A673 (cell line): Measurements from ENCODE around the gene ATG2B.

Source experiments
- EZH2 ChIP-seq: fragments of 200-600 bp; sonication (generic); IDR thresholded peaks from 2 replicates; pipeline ENCODE4 v1.6.1; 2017; ENCODE audit warnings: borderline replicate concordance, low read depth, mild to moderate bottlenecking, mixed read lengths, antibody characterized with exemption, low read length; ENCODE audit not compliant: poor library complexity, severe bottlenecking
- TF ChIP-seq, protein P1 (sequence below): fragments of 300-800, 200-600 bp; sonication (generic); conservative IDR thresholded peaks from 2 replicates; pipeline ENCODE4 v1.5.1; 2017; ENCODE audit warnings: low read depth, mild to moderate bottlenecking, antibody characterized with exemption, low read length, moderate library complexity, mixed read lengths

DNA sequence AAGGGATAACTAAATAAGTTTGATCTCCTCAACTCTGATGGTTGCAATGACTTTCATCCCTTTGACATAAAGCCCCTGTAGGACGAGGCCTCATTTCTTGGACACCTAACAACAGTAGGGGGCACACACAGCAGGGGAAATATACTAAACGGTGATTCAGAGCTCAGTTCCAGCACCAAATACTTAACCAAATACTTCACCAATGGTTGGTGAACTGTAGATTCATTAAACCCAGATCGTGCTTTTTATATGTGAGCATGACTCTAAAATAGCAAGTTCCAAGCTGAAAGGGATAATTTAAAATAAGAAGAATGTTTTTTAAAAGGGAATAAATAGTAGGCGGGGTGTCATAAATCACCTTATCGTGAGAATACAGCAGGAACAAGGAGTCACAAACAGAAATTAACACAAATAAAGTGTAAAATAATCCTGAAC is 53.2 kb downstream of the ATG2B start:
- TF ChIP-seq EZH2, result no peak
- TF ChIP-seq, protein P1, sequence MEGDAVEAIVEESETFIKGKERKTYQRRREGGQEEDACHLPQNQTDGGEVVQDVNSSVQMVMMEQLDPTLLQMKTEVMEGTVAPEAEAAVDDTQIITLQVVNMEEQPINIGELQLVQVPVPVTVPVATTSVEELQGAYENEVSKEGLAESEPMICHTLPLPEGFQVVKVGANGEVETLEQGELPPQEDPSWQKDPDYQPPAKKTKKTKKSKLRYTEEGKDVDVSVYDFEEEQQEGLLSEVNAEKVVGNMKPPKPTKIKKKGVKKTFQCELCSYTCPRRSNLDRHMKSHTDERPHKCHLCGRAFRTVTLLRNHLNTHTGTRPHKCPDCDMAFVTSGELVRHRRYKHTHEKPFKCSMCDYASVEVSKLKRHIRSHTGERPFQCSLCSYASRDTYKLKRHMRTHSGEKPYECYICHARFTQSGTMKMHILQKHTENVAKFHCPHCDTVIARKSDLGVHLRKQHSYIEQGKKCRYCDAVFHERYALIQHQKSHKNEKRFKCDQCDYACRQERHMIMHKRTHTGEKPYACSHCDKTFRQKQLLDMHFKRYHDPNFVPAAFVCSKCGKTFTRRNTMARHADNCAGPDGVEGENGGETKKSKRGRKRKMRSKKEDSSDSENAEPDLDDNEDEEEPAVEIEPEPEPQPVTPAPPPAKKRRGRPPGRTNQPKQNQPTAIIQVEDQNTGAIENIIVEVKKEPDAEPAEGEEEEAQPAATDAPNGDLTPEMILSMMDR, result 0 out of 2 replicates have a peak, but pooled peaks have one; percentile 21
